ENCODE results near the gene DNAH11.
"Not testable (repeated sequence)": the region's sequence is repeated elsewhere in the genome, so short reads cannot be mapped to it uniquely, and the experiment has no call there.

The DNAH11 gene

DNA sequence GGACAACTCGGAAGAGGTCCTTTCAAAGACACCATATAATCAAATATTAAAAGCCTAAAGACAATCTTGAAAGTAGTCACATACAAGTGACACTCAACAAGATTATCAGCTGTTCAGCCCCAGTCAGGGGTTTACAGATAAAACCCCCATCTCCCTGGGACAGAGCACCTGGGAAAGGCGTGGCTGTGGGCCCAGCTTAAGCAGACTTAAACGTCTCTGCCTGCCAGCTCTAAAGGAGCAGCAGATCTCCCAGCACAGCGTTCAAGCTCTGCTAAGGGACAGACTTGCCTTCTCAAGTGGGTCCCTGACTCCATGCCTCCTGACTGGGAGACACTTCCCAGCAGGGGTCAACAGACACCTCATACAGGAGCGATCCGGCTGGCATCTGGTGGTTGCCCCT is 384.9 kb downstream of the DNAH11 start:
- no peak for DNase-seq (ENCODE audit: low read depth in 2 of 2)

GRCh38 chr7:21933293-21933692 is 390.5 kb downstream of the DNAH11 start:
- DNase-seq (ENCODE audit: low read depth in 2 of 2) = not testable (repeated sequence)

GRCh38 chr7:21934808-21935207 is 392.0 kb downstream of the DNAH11 start:
- no peak for DNase-seq (ENCODE audit: low read depth in 2 of 2)

DNA sequence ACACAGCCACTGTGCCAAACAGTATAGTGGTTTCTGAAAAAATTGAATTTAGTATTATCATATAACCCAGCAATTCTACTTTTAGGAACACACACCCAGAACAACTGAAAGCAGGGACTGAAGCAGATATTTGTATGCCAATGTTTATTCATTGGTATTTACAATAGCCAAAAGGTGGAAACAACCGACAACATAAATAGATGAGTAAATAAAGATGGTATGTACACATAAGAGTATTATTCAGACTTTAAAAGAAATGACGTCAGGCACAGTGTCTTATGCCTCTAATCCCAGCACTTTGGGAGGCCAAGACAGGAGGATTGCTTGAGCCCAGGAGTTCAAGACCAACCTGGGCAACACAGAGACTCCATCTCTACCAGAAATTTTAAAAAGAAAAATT is 395.6 kb downstream of the DNAH11 start:
- DNase-seq (ENCODE audit: low read depth in 2 of 2) = no peak

GRCh38 chr7:21939136-21939857 is 396.5 kb downstream of the DNAH11 start:
- no peak for DNase-seq (ENCODE audit: low read depth in 2 of 2)

- DNase-seq (ENCODE audit: low read depth in 2 of 2) = no peak
Observed at GRCh38 chr7:21939858-21940372, 397.1 kb downstream of the DNAH11 start.

GRCh38 chr7:21941611-21942141 is 398.8 kb downstream of the DNAH11 start:
- no peak for DNase-seq (ENCODE audit: low read depth in 2 of 2)

GRCh38 chr7:21942955-21943354 is 400.1 kb downstream of the DNAH11 start:
- DNase-seq (ENCODE audit: low read depth in 2 of 2) = no peak

GRCh38 chr7:21943436-21943835 is 400.6 kb downstream of the DNAH11 start:
- DNase-seq (ENCODE audit: low read depth in 2 of 2) = no peak

- DNase-seq (ENCODE audit: low read depth in 2 of 2) = peak in 1 of 2 donors; percentile 5
Observed at GRCh38 chr7:21944616-21945453, 402.0 kb downstream of the DNAH11 start.

- peak; percentile 12 to 28 for DNase-seq (ENCODE audit: low read depth in 2 of 2)
Observed at GRCh38 chr7:21945454-21946221, 402.8 kb downstream of the DNAH11 start, which contains the start of gene CDCA7L. Gene CDCA7L, minus strand, starts transcription at chr7:21945899. Its CDS starts 95 bp downstream, at chr7:21945804.

DNA sequence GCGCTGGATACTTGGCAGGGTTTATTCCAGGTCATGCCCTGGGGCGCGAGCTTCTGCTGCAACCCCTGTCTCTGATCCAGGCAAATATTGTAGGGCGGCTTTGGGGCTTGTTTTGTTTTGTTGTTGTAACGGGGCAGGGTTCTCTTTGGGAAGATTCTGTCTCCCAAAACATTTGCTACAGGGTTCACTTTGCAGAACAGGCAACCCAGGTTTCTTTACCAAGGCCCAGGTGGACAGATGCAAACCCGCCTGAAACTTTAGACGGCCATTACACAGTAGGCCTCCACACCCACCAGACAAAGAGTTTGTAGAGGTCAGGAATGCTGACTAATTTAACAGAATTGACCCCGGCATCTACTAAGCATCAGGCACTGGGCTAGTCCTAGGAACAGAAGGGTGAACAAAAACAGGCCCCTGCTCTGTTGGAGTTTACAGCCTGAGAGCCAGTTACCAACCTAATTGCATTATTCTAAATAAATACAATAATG is 403.4 kb downstream of the DNAH11 start:
- DNase-seq (ENCODE audit: low read depth in 2 of 2) = no peak

- DNase-seq (ENCODE audit: low read depth in 2 of 2) = no peak
Observed at GRCh38 chr7:21947056-21947455, 404.2 kb downstream of the DNAH11 start.

DNA sequence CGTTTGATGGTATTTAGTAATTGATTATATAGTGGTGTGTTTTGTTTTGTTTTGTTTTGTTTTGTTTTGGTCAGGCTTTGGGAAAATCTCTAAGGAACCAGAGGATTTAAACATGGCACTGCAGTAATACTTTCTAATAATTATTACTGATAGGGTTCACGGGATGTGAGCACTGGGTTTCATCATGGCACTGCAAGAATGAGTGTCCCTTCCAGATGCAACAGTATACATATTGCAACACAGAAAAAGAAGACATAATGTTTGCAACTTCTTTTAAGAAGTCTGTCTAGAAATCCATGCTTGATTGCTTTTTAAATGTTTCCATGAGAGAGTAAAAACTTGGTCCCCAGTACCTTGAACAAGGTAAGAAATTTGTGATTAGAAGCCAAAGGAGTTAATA is 405.1 kb downstream of the DNAH11 start:
- DNase-seq (ENCODE audit: low read depth in 2 of 2) = no peak

DNA sequence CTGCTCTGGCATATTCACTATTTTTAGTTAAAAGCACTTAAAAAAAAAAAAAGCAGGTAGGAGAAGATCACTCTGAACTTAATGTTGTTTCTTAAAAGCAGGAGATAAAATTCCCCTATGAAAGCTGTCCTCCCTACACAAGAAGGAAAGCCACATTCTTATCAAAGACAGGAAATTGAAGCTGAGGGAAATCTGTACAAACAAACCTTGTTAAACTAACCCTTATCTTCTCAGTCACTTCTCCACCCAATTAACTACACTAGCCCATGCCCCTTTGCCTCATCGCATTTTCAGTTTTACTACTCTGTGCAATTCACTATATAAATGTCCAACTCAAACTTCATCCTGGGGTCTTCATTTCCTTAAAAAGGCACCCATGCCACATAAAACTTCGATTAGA is 405.5 kb downstream of the DNAH11 start:
- no peak for DNase-seq (ENCODE audit: low read depth in 2 of 2)

DNA sequence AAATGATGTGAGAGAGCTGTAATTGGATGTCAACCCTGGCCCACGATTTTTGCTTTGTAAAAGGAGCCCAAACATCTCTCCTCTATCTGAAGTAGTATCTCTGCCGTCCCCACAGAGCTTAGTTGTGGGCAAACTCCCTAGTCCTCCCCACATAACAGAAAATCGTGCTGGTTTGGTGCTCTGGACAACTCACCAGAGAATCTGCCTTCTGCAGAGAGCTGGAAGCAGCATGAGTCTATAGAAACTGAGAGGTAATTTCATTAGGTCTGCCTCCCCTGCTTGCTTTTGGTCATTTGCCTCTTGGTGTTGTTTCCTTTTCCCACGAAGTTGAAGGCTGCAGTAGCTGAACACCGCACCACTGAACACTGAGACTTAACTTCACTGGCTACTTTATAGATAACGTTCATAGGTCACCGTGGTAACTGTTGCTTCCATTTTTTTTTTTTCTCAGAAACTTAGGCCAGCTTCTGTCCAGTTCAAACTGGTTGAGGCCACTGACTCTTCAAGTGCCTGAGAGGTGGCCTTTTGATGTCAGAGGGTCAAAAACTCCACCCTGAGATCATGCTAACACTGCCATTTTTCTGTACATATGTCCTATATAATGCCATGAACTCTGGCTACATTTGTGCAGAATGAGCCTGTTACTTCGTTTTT is 406.2 kb downstream of the DNAH11 start:
- DNase-seq (ENCODE audit: low read depth in 2 of 2) = no peak

All from activated CD8-positive, alpha-beta memory T cell treated with anti-CD3 and anti-CD28 coated beads for 4 hours (primary cell).